H1 (cell line): Measurements from ENCODE around the gene VDAC2.

Experiments
- CEBPB ChIP-seq: IDR thresholded peaks from 2 replicates; pipeline ENCODE4 v1.6.1; 2012; ENCODE audit warnings: low read depth, low read length
- CHD2 ChIP-seq: IDR thresholded peaks from 2 replicates; pipeline ENCODE4 v1.6.1; 2012; ENCODE audit warnings: low read length, improper control_type of control experiment
- CHD7 ChIP-seq: fragments of 300-600 bp; sonication (generic); IDR thresholded peaks from 2 replicates; pipeline ENCODE4 v1.7.1; 2012; ENCODE audit warnings: low read length, moderate library complexity, mild to moderate bottlenecking, inconsistent platforms; ENCODE audit not compliant: insufficient replicate concordance
- EZH2 ChIP-seq: fragments of 200-600 bp; sonication (generic); IDR thresholded peaks from 2 replicates; pipeline ENCODE4 v1.7.1; 2012; ENCODE audit warnings: low read depth, mild to moderate bottlenecking, moderate library complexity, low read length, inconsistent platforms; ENCODE audit not compliant: severe bottlenecking
- HDAC2 ChIP-seq, 2 experiments: fragments of 300-600 bp in 1 of 2; sonication (generic) in 1 of 2; IDR thresholded peaks; 2 replicates each; pipeline ENCODE4 v1.6.1; 2011 to 2012; ENCODE audit warnings: low read depth in 2 of 2, low read length in 2 of 2, mild to moderate bottlenecking in 2 of 2, moderate library complexity in 2 of 2, borderline replicate concordance in 1 of 2, inconsistent platforms in 1 of 2
- JUND ChIP-seq: IDR thresholded peaks from 2 replicates; pipeline ENCODE4 v1.6.1; 2011; ENCODE audit warnings: mild to moderate bottlenecking, improper control_type of control experiment, low read length
- NRF1 ChIP-seq: IDR thresholded peaks from 2 replicates; pipeline ENCODE4 v1.6.1; 2011; ENCODE audit warnings: mild to moderate bottlenecking, low read depth, low read length, improper control_type of control experiment
- POLR2A ChIP-seq, 2 experiments: IDR thresholded peaks; 1 replicate in 1 of 2; 2 replicates in 1 of 2; pipeline ENCODE4 v1.6.1; 2011; ENCODE audit warnings: low read depth in 2 of 2, low read length in 2 of 2, mild to moderate bottlenecking in 2 of 2; ENCODE audit errors: control extremely low read depth in 1 of 2
- POLR2AphosphoS5 ChIP-seq: IDR thresholded peaks from 2 replicates; pipeline ENCODE4 v1.6.1; 2011; ENCODE audit warnings: low read depth, low read length
- RAD21 ChIP-seq, 2 experiments: IDR thresholded peaks in 1 of 2; conservative IDR thresholded peaks in 1 of 2; 2 replicates each; pipeline ENCODE4 v1.6.1; 2011; ENCODE audit warnings: low read depth in 2 of 2, low read length in 2 of 2, improper control_type of control experiment in 1 of 2, inconsistent platforms in 1 of 2, mild to moderate bottlenecking in 1 of 2, moderate library complexity in 1 of 2
- SIRT6 ChIP-seq: IDR thresholded peaks from one replicate; pipeline ENCODE4 v1.7.1; 2012; ENCODE audit warnings: low read length, inconsistent platforms
- TF ChIP-seq, protein P1 (sequence below), 3 experiments: IDR thresholded peaks; 1 replicate in 2 of 3; 2 replicates in 1 of 3; pipeline versions ENCODE4 v1.5.1 to v1.6.1; 2011; ENCODE audit warnings: low read length in 3 of 3, mild to moderate bottlenecking in 3 of 3, inconsistent platforms in 2 of 3, low read depth in 1 of 3, moderate library complexity in 1 of 3; ENCODE audit not compliant: insufficient read depth in 1 of 3; ENCODE audit errors: control extremely low read depth in 1 of 3

GRCh38 chr10:75209086-75209920 is 1.3 kb upstream of the VDAC2 start:
- TF ChIP-seq CHD2, result no peak
- TF ChIP-seq, protein P1, sequence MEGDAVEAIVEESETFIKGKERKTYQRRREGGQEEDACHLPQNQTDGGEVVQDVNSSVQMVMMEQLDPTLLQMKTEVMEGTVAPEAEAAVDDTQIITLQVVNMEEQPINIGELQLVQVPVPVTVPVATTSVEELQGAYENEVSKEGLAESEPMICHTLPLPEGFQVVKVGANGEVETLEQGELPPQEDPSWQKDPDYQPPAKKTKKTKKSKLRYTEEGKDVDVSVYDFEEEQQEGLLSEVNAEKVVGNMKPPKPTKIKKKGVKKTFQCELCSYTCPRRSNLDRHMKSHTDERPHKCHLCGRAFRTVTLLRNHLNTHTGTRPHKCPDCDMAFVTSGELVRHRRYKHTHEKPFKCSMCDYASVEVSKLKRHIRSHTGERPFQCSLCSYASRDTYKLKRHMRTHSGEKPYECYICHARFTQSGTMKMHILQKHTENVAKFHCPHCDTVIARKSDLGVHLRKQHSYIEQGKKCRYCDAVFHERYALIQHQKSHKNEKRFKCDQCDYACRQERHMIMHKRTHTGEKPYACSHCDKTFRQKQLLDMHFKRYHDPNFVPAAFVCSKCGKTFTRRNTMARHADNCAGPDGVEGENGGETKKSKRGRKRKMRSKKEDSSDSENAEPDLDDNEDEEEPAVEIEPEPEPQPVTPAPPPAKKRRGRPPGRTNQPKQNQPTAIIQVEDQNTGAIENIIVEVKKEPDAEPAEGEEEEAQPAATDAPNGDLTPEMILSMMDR (IDR thresholded peaks at IDR 0.05; ENCODE audit: control extremely low read depth in 1 of 3, insufficient read depth in 1 of 3, low read depth in 1 of 3, low read length in 3 of 3), result no peak
- TF ChIP-seq CEBPB, result no peak
- no peak for TF ChIP-seq HDAC2 (IDR thresholded peaks at IDR 0.05; ENCODE audit: borderline replicate concordance in 1 of 2, low read depth in 2 of 2, low read length in 2 of 2)
- TF ChIP-seq POLR2A (IDR thresholded peaks at IDR 0.05; ENCODE audit: control extremely low read depth in 1 of 2, low read depth in 2 of 2, low read length in 2 of 2), result no peak
- TF ChIP-seq POLR2AphosphoS5, result no peak
- TF ChIP-seq SIRT6, result no peak
- TF ChIP-seq EZH2, result no peak
- TF ChIP-seq NRF1, result no peak
- TF ChIP-seq CHD7, result no peak
- TF ChIP-seq JUND, result no peak
- TF ChIP-seq RAD21 (IDR thresholded peaks at IDR 0.05 in 1 of 2, conservative IDR thresholded peaks at IDR 0.05 in 1 of 2; ENCODE audit: low read depth in 2 of 2, low read length in 2 of 2), result no peak
